Transverse colon (tissue), 3 donors: ENCODE data around the gene PCDHGA9.

Source experiments
- CTCF ChIP-seq, 5 experiments: fragments of 200-600 bp in 3 of 5; fragments of 450-650 bp in 2 of 5; sonication (generic) in 3 of 5; IDR thresholded peaks; 1 replicate in 2 of 5; 2 replicates in 3 of 5; pipeline ENCODE4 v1.5.1; 2016 to 2017; ENCODE audit warnings: antibody characterized with exemption in 5 of 5, inconsistent platforms in 3 of 5, mild to moderate bottlenecking in 2 of 5, moderate library complexity in 1 of 5
- EP300 ChIP-seq: sonication (generic); formaldehyde crosslinking; IDR thresholded peaks from one replicate; pipeline ENCODE4 v1.6.1; 2017; ENCODE audit warnings: antibody characterized with exemption, low read depth
- POLR2A ChIP-seq: fragments of 450-650 bp; IDR thresholded peaks from one replicate; pipeline ENCODE4 v1.6.1; 2016; ENCODE audit warnings: antibody characterized with exemption, mild to moderate bottlenecking, moderate library complexity

DNA sequence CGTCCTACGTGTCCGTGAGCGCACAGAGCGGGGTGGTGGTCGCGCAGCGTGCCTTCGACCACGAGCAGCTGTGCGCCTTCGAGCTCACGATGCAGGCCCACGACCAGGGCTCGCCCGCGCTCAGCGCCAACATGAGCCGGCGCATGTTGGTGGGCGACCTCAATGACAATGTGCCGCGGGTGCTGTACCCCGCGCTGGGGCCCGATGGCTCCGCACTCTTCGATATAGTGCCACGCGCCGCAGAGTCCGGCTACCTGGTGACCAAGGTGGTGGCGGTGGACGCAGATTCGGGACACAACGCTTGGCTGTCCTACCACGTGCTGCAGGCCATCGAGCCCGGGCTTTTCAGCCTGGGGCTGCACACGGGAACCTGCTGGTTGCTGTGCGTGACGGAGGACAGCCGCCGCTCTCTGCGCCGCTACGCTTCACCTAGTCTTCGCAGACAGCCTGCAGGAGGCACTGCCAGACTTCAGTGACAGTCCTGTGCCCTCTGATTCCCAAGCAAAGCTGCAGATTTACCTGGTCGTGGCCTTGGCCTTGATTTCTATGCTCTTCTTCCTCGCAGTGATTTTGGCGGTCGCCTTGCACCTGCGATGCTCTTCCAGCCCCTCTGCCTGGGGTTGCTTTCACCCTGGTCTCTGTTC, 25.3 kb downstream of the PCDHGA9 start:
- TF ChIP-seq EP300 (no peak), CTCF (IDR thresholded peaks at IDR 0.05) (no peak), POLR2A (no peak)
